GM18861 (cell line): Measurements from ENCODE around the gene LRG1.
"Not testable (repeated sequence)": the region's sequence is repeated elsewhere in the genome, so short reads cannot be mapped to it uniquely, and the experiment has no call there.

Experiments
- ATAC-seq: cut with Tn5 transposase; IDR thresholded peaks from one replicate; pipeline ENCODE4 v1.9.1; 2021; ENCODE audit not compliant: unreplicated experiment

Gene LRG1

GRCh38 chr19:4529924-4530522, 9.8 kb downstream of the LRG1 start:
- no peak for ATAC-seq

- no peak for ATAC-seq
Measured at GRCh38 chr19:4528843-4529242, 11.0 kb downstream of the LRG1 start.

- ATAC-seq: not testable (repeated sequence)
Measured at GRCh38 chr19:4527377-4527776, 12.5 kb downstream of the LRG1 start.

- ATAC-seq: no peak
Measured at GRCh38 chr19:4525563-4526002, 14.3 kb downstream of the LRG1 start.

- no peak for ATAC-seq
Measured at GRCh38 chr19:4524808-4525562, 14.9 kb downstream of the LRG1 start.

GRCh38 chr19:4523306-4524110, 16.3 kb downstream of the LRG1 start:
- ATAC-seq: no peak

- ATAC-seq: no peak
Measured at GRCh38 chr19:4522291-4523002, 17.4 kb downstream of the LRG1 start.

GRCh38 chr19:4521888-4522242, 18.0 kb downstream of the LRG1 start:
- no peak for ATAC-seq

GRCh38 chr19:4521170-4521887, 18.5 kb downstream of the LRG1 start:
- ATAC-seq: no peak

- ATAC-seq: no peak
Measured at GRCh38 chr19:4519521-4520277, 20.1 kb downstream of the LRG1 start.

GRCh38 chr19:4519172-4519496, 20.7 kb downstream of the LRG1 start:
- no peak for ATAC-seq

GRCh38 chr19:4518345-4519171, 21.3 kb downstream of the LRG1 start, which contains the start of gene PLIN4:
TSS of gene PLIN4 (minus strand) at chr19:4518486. CDS start at chr19:4518272, 214 bp downstream.
- no peak for ATAC-seq

GRCh38 chr19:4517451-4518057, 22.3 kb downstream of the LRG1 start:
- no peak for ATAC-seq

GRCh38 chr19:4516939-4517300, 22.9 kb downstream of the LRG1 start:
- ATAC-seq: no peak

- ATAC-seq: no peak
Measured at GRCh38 chr19:4516199-4516938, 23.5 kb downstream of the LRG1 start.

GRCh38 chr19:4515732-4516131, 24.1 kb downstream of the LRG1 start:
- no peak for ATAC-seq

- ATAC-seq: no peak
Measured at GRCh38 chr19:4513248-4513647, 26.6 kb downstream of the LRG1 start.

- no peak for ATAC-seq
Measured at GRCh38 chr19:4512070-4512469, 27.8 kb downstream of the LRG1 start.
